Upper lobe of left lung (tissue), 6 donors: ENCODE results near the gene CNTNAP2. TPM values are rescaled to one million over a fixed set of nuclear protein-coding genes. Genes with fewer than 3 reads are reported as not detected.

Experiments used
- ATAC-seq, 2 donors: fragments of 200-7000 bp; cut with Tn5 transposase; one replicate each; pipeline ENCODE4 v1.9.1; 2022; ENCODE audit warnings: mild to moderate bottlenecking in 2 of 2, moderate library complexity in 2 of 2; ENCODE audit not compliant: low FRiP score in 2 of 2
- DNase-seq, 2 donors: peaks; one replicate each; pipeline ENCODE4 v3.0.0-alpha.2; 2019 to 2020
- H3K27ac ChIP-seq, 4 donors: fragments of 200-600 bp; sonication (generic); one replicate each; pipeline ENCODE4 v1.5.1; 2016 to 2019
- H3K27me3 ChIP-seq, 4 donors: fragments of 200-600 bp; sonication (generic); one replicate each; pipeline ENCODE4 v1.5.1; 2017 to 2019
- H3K36me3 ChIP-seq, 4 donors: fragments of 200-600 bp; sonication (generic); one replicate each; pipeline ENCODE4 v1.5.1; 2016 to 2019
- H3K4me1 ChIP-seq, 4 donors: fragments of 200-600 bp; sonication (generic); one replicate each; pipeline ENCODE4 v1.5.1; 2018 to 2019
- H3K4me3 ChIP-seq, 4 donors: fragments of 200-600 bp; sonication (generic); one replicate each; pipeline ENCODE4 v1.5.1; 2017 to 2019; ENCODE audit warnings: mild to moderate bottlenecking in 2 of 4, moderate library complexity in 1 of 4
- H3K9me3 ChIP-seq, 4 donors: fragments of 200-600 bp; sonication (generic); one replicate each; pipeline ENCODE4 v1.5.1; 2018 to 2019
- CTCF ChIP-seq, 6 experiments: fragments of 450-650 bp in 4 of 6; fragments of 200-600 bp in 2 of 6; sonication (generic) in 2 of 6; IDR thresholded peaks; one replicate each; pipeline ENCODE4 v1.5.1; 2016 to 2019; ENCODE audit warnings: antibody characterized with exemption in 6 of 6
- EP300 ChIP-seq, 4 donors: sonication (generic); formaldehyde crosslinking; IDR thresholded peaks; one replicate each; pipeline ENCODE4 v1.5.1; 2017; ENCODE audit warnings: antibody characterized with exemption in 4 of 4, control low read depth in 2 of 4
- POLR2A ChIP-seq, 4 donors: fragments of 450-650 bp; IDR thresholded peaks; one replicate each; pipeline ENCODE4 v1.5.1; 2016 to 2017; ENCODE audit warnings: antibody characterized with exemption in 4 of 4, mild to moderate bottlenecking in 2 of 4
- POLR2AphosphoS5 ChIP-seq, 2 donors: sonication (generic); formaldehyde crosslinking; IDR thresholded peaks; one replicate each; pipeline ENCODE4 v1.5.1; 2017; ENCODE audit warnings: antibody characterized with exemption in 2 of 2
- WGBS, 2 donors: methylation state at CpG; one replicate each; pipeline ENCODE4 v1.1.5; 2017 to 2018; 5-methylcytosine and 5-hydroxymethylcytosine counted together
- total RNA-seq, 6 donors: library from RNA; depleted of rRNA in 4 of 6; stranded (reverse); fragments of >200 nt in 4 of 6; gene quantifications; one replicate each; pipeline versions ENCODE4 v1.1.0 to v1.2.1, GENCODE V29; 2016 to 2021
- donor health status: DM: no; HTN: no; CAD: no; lungs with moderate emphysema.
- donor health status: DM: no; HTN: yes; CAD: no; lungs with severe emphysema.

CNTNAP2 gene
- total RNA-seq, 6 donors from 2014 or later = 0.06 to 1.0 (median 0.37) TPM

DNA sequence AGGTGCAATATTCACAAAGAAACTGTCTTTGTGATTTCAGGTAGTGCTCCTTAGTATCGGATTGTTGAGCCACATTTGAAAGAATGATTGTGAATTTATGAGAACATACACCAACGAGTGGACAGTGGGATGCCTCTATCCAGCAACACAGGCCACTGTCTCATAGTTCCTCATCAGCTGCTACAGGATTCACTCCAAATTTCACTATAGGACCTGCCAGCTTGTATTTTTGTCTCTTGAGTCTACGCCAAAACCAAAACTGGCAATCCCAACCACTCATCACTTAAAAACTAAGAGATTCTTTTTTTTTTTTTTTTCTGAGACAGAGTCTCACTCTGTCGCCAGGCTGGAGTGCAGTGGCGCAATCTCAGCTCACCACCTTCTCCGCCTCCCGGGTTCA is 964.5 kb downstream of the CNTNAP2 start:
- Histone ChIP-seq H3K36me3 (no peaks in the 10 kb centered on the region), H3K4me1 (no peaks in the 10 kb centered on the region), H3K4me3 (no peak overlapping the region), H3K27ac (no peak overlapping the region), H3K9me3 (no peaks in the 10 kb centered on the region), H3K27me3 (no peaks in the 10 kb centered on the region)
- ATAC-seq = no peak
- TF ChIP-seq POLR2A (IDR thresholded peaks at IDR 0.05) (no peak), POLR2AphosphoS5 (IDR thresholded peaks at IDR 0.05) (no peak), CTCF (IDR thresholded peaks at IDR 0.05) (no peak)
- WGBS, 2 donors = 83 to 87% methylated on average over 7 of the region's 7 CpGs
- no peak for DNase-seq

- H3K4me1 ChIP-seq = no peaks in the 10 kb centered on the region
- no peaks in the 10 kb centered on the region for H3K36me3 ChIP-seq
- H3K4me3 ChIP-seq = no peak overlapping the region
- H3K9me3 ChIP-seq = no peaks in the 10 kb centered on the region
- ATAC-seq (no peak), DNase-seq (no peak)
- 85 to 87% methylated on average over 4 of the region's 4 CpGs for WGBS, 2 donors
- no peak overlapping the region for H3K27ac ChIP-seq
- no peaks in the 10 kb centered on the region for H3K27me3 ChIP-seq
- TF ChIP-seq POLR2A (IDR thresholded peaks at IDR 0.05) (no peak), EP300 (IDR thresholded peaks at IDR 0.05) (no peak), CTCF (IDR thresholded peaks at IDR 0.05) (no peak), POLR2AphosphoS5 (IDR thresholded peaks at IDR 0.05) (no peak)
These were observed 972.5 kb downstream of the CNTNAP2 start for GRCh38 chr7:147089051-147089461.

DNA sequence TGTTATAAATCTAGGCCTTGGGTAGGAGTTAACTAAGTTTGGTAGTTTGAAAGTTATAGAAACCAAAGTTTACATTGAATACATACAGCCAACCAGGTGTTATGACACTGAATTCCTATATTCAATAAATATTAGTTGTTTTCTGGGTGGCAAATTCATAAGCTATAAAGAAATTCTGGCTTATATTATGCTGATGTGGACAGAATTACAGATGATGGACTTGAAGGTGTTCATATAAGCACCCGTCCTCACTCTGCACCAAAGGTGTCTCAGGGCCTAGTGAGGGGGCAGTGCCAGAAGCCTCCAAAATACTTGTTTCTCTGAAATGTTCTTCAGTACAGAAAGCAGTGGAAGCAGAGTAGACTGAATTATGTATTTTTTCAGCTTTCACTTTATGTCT is 973.0 kb downstream of the CNTNAP2 start:
- 64 to 83% methylated on average over 1 of the region's 1 CpG for WGBS, 2 donors

GRCh38 chr7:147096629-147097028 is 980.0 kb downstream of the CNTNAP2 start:
- 78 to 81% methylated on average over 2 of the region's 2 CpGs for WGBS, 2 donors
- TF ChIP-seq CTCF (IDR thresholded peaks at IDR 0.05) (no peak), POLR2AphosphoS5 (IDR thresholded peaks at IDR 0.05) (no peak), POLR2A (IDR thresholded peaks at IDR 0.05) (no peak), EP300 (IDR thresholded peaks at IDR 0.05) (no peak)
- DNase-seq (no peak), ATAC-seq (no peak)
- Histone ChIP-seq H3K4me3 (no peak overlapping the region), H3K27ac (no peak overlapping the region), H3K9me3 (peaks cover 0 to 3% (median 0%) of the 10 kb centered on the region in 4 donors), H3K27me3 (no peaks in the 10 kb centered on the region), H3K4me1 (no peaks in the 10 kb centered on the region), H3K36me3 (no peaks in the 10 kb centered on the region)

More for the DNA sequence above, 973.0 kb downstream of the CNTNAP2 start:
- Histone ChIP-seq H3K4me1 (no peaks in the 10 kb centered on the region), H3K27ac (no peak overlapping the region), H3K4me3 (no peak overlapping the region), H3K27me3 (no peaks in the 10 kb centered on the region), H3K9me3 (no peaks in the 10 kb centered on the region), H3K36me3 (no peaks in the 10 kb centered on the region)
- ATAC-seq = no peak
- TF ChIP-seq EP300 (IDR thresholded peaks at IDR 0.05) = no peak
- TF ChIP-seq CTCF (IDR thresholded peaks at IDR 0.05) = no peak
- TF ChIP-seq POLR2A (IDR thresholded peaks at IDR 0.05) = no peak
- TF ChIP-seq POLR2AphosphoS5 (IDR thresholded peaks at IDR 0.05) = no peak
- no peak for DNase-seq

- Histone ChIP-seq H3K9me3 (peaks cover 0 to 3% (median 0%) of the 10 kb centered on the region in 4 donors), H3K36me3 (no peaks in the 10 kb centered on the region), H3K27ac (no peak overlapping the region), H3K27me3 (no peaks in the 10 kb centered on the region), H3K4me3 (no peak overlapping the region), H3K4me1 (no peaks in the 10 kb centered on the region)
- no peak for TF ChIP-seq EP300 (IDR thresholded peaks at IDR 0.05)
- no peak for TF ChIP-seq POLR2A (IDR thresholded peaks at IDR 0.05)
- TF ChIP-seq POLR2AphosphoS5 (IDR thresholded peaks at IDR 0.05) = no peak
- no peak for TF ChIP-seq CTCF (IDR thresholded peaks at IDR 0.05)
- WGBS, 2 donors = 63 to 70% methylated on average over 2 of the region's 2 CpGs
- no peak for ATAC-seq
- DNase-seq = no peak
These were observed 986.6 kb downstream of the CNTNAP2 start for GRCh38 chr7:147103224-147103623.
